DND-41 (cell line): Measurements from ENCODE around the gene CARTPT.

Experiments used
- CTCF ChIP-seq: IDR thresholded peaks from 2 replicates; pipeline ENCODE4 v1.5.1; 2012; ENCODE audit warnings: borderline replicate concordance, low read length, moderate library complexity, mild to moderate bottlenecking; ENCODE audit not compliant: poor library complexity, severe bottlenecking; ENCODE audit errors: extremely low read depth
- EZH2 ChIP-seq: IDR thresholded peaks from 3 replicates; pipeline ENCODE4 v1.6.1; 2012; ENCODE audit warnings: borderline replicate concordance, low read depth, mild to moderate bottlenecking, moderate library complexity, low read length, inconsistent platforms; ENCODE audit not compliant: severe bottlenecking

- TF ChIP-seq CTCF (no peak), EZH2 (no peak)
These were observed 19.7 kb downstream of the CARTPT start for GRCh38 chr5:71738662-71739361.
